Activated CD4-positive, alpha-beta T cell treated with anti-CD3 and anti-CD28 coated beads for 4 hours (primary cell): ENCODE data around the gene REC114.
"Not testable (repeated sequence)": the region's sequence is repeated elsewhere in the genome, so short reads cannot be mapped to it uniquely, and the experiment has no call there.

Experiments
- DNase-seq, 2 donors: peaks; one replicate each; pipeline ENCODE4 v3.0.0-alpha.2; 2020

Gene REC114

GRCh38 chr15:73538123-73538522, 95.2 kb downstream of the REC114 start:
- no peak for DNase-seq

- no peak for DNase-seq
Observed at GRCh38 chr15:73538563-73539211, 95.7 kb downstream of the REC114 start.

- no peak for DNase-seq
Observed at GRCh38 chr15:73539212-73540128, 96.5 kb downstream of the REC114 start.

DNA sequence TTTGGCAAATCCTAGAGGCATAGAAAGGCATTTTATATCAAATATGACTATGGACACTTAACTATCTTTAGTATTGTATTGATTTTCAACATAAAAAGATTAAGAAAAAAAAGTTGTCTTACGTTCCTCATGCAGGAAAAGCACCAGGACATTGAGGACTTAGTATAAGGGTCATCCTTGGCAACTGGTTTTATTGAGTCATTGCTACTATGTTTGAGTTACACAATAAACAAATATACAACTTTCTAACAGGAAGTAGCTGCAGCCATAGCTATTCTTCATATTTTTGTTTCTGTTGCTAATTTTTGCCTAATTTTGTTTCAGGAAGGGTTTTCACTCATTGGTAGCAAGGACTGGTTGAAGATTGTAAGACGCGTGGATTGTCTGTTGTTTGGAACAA, 97.2 kb downstream of the REC114 start:
- no peak for DNase-seq

DNA sequence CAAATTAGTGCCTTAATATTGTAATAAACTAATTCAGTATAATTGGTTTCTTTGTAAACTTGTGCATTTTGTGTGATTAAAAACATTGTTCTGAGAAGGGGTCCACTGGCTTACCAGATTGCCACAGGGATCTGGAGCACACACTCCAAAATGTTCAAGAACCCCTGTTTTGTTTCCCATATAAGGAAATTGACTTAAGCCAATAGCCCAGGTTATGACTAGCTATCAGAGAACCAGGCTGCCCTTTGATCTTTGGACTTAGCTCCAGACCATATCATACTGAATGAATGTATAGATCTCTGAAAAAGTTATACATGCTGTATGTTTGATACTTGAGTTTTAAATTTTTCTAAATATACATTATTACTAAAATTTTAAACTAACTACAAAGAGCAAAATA, 98.5 kb downstream of the REC114 start:
- DNase-seq: no peak

- DNase-seq: not testable (repeated sequence)
Observed at GRCh38 chr15:73548925-73549324, 106.0 kb downstream of the REC114 start.

GRCh38 chr15:73550190-73550589, 107.2 kb downstream of the REC114 start:
- DNase-seq: no peak

- no peak for DNase-seq
Observed at GRCh38 chr15:73555080-73555479, 112.1 kb downstream of the REC114 start.

- DNase-seq: no peak
Observed at GRCh38 chr15:73558529-73558928, 115.6 kb downstream of the REC114 start.

GRCh38 chr15:73560501-73561117, 117.6 kb downstream of the REC114 start:
- DNase-seq: no peak

DNA sequence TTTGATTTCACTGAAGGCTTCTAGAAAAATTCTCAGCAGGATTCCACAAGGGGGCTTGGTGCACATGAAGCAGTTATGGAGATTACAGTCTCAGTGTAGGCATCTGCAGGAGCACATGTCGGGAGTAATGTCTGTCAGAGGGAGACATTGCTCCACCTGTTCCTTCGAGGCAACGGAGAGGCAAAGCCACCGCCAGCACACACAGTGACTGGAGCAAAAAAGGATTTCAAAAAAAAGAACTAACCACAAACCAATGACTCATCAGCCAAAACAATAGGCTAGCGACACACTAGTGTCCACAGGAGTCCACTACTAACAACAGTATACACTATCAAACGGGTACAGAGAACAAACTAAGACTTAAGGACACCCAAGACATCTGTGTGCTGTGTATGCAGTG, 121.3 kb downstream of the REC114 start:
- no peak for DNase-seq

DNA sequence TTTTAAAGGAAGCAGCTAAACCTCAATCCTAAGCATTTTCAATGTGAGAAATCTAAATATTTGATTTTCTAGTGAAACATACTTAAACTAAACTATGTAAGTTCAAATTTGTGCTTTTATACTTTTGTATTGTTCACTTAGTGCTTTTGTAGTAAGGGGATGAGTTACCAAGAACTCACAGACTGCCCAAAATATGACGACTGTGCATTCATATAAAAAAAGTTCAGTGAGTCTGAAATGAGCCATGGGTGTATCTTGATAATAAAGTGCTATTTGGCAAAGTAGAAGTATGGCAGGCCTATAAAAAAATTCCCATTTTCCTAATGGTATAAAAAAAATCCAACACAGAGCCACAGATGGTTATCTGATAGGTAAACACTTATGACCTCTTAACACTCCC, 124.1 kb downstream of the REC114 start:
- DNase-seq: no peak

DNA sequence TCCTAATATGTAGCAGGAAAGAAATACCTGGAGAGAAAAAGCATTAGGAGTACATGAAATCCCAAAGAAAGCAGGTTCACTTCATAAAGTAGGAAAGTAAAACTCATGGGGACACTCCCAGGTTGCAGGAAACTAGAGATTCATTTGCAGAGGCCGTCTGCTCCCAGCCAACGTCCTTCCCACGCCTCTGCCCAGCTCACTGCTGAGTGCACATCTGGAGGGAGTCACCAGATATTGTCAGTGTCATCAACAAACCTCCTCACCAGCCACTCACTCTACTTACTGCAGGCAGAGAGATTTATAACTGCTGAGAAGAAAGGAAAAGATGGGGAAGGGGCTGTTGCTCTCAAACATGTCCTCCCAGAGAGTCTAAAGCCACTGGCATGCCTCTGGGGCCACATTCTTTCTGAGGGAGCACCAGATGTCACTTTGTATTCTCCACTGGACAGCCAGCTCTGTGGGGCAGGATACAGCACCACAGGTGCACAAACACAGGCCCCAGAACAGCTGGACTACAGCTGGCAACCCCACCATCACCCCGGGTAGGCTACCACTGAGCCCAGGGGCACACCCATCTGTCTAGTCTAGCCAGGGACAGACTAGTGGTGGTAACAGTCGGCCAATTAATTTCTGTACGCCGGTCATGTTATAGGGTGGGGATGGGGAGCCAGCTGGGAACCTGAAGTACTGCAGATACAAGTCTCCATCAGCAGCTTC, 125.8 kb downstream of the REC114 start:
- DNase-seq: no peak

GRCh38 chr15:73569361-73569760, 126.4 kb downstream of the REC114 start:
- DNase-seq: no peak

DNA sequence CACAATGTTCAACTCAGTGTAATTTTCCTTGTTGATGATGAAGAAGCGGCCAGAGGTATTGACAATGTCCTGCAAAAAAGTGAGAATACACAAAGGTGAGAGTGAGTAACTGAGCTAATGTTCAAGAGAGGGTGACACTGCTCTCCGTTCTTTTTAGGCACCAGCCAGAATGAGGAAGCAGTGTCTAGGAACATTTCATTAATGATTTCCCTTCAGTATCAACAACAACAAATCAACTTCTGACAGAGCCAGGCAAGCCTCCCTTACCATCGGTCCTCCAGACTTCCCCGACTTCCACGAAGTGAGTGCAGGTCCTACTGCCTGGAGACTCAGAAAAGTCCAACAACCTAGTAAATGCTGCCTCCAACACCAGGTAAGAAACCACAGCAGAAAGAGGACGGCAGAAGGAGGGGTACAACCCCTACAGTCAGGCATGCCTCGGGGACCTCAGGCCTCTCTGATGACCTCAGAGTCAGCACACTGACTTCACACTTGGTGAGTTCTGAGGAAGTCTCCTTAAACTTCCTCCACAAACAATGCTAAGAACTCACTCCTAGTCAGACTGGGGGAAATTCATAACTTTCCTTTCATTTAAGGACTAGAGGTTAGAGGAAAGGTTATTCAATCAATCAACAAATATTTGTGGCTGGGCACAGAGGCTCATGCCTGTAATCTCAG, 127.5 kb downstream of the REC114 start:
- DNase-seq: no peak

- no peak for DNase-seq
Observed at GRCh38 chr15:73571346-73571745, 128.4 kb downstream of the REC114 start.

GRCh38 chr15:73572296-73572695, 129.3 kb downstream of the REC114 start:
- DNase-seq: no peak

DNA sequence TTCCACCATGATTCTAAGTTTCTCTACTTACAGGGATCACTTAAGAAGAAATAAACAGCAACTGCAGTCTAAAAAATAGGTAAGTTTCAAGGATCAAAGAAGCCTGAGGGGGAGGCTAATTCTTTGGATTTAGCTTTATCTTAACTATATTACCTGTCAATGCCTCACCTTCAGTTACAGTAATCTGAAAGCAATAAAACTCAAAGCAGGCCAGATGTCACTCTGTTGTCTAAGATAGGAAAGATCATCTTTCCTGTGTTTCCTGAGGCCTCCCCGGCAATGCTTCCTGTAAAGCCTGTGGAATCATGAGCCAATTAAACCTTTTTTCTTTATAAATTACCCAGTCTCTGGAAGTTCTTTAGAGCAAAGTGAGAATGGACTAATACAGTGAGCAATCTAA, 130.1 kb downstream of the REC114 start:
- DNase-seq: no peak

- DNase-seq: no peak
Observed at GRCh38 chr15:73573572-73573971, 130.6 kb downstream of the REC114 start.

DNA sequence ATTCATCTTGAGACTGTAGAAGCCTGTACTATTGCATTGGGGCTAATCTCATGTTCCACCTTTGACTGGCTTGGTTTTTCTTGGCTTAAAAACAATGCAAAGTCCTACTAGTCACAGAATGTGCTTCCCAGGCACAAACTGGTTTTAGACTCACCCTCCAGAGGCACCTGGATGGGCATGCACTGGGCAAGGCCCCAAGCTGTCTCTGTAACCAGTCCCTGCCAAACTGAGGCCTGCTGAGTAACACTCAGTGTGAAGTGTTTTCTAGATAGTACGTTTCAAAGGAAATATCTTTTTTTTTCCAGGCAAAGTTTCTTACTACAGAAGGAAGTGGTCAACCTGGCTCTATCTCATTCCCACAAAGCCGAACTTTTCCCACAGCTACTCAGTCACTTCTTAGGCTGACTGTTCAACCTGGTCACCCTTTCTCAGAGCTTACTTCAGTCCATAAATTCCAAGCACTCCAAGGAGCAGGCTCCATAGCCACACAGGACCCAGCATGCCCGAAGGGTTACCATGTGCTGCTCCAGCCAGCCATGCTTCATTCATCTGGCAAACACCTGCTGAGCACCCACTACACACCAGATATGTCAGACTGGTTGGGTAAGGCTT, 132.8 kb downstream of the REC114 start:
- DNase-seq: no peak

- DNase-seq: not testable (repeated sequence)
Observed at GRCh38 chr15:73577593-73577992, 134.6 kb downstream of the REC114 start.

DNA sequence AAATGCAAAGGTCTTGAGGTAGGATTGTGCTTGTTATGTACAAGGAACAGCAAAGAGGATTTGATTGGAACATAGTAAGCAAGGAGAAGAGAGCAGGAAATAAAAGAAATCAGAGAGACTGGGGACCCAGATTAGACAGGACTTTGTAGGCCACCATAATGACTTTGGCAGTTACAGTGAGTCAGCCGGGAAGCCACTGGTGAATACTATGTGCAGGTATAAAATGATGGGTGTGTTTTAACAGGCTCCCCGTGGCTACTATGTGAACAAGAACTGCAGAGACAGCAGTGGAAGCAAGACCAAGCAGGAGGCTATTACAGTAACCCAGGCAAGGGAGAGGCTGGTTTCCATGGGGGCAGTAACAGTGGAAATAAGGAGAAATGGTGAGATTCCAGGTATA, 135.1 kb downstream of the REC114 start:
- DNase-seq: no peak
